ENCODE data around the gene CCR7. TPM values are rescaled to one million over a fixed set of nuclear protein-coding genes. Genes with fewer than 3 reads are reported as not detected.

The CCR7 gene
- total RNA-seq, 4 donors from 2014 or later: 0.33 TPM; not detected in 3

- Histone ChIP-seq H3K9me3 (no peaks in the 10 kb centered on the region), H3K4me1 (peaks cover 0 to 7% (median 5%) of the 10 kb centered on the region in 4 donors), H3K27me3 (no peaks in the 10 kb centered on the region), H3K36me3 (no peaks in the 10 kb centered on the region), H3K4me3 (no peak overlapping the region), H3K27ac (replicated peaks in 1 of 4) (no peak overlapping the region)
- WGBS: 67% methylated on average over 6 of the region's 8 CpGs
- TF ChIP-seq EP300 (IDR thresholded peaks at IDR 0.05) (no peak), POLR2AphosphoS5 (IDR thresholded peaks at IDR 0.05) (no peak), CTCF (IDR thresholded peaks at IDR 0.05) (no peak), POLR2A (IDR thresholded peaks at IDR 0.05; ENCODE audit: low read depth) (no peak)
- intact Hi-C loops (cut with DNase I): no loop called here
- no peak for DNase-seq (ENCODE audit: extremely low spot score)
Measured at GRCh38 chr17:40510328-40510648, 55.0 kb downstream of the CCR7 start.

- DNase-seq (ENCODE audit: extremely low spot score): no peak
- Histone ChIP-seq H3K27me3 (no peaks in the 10 kb centered on the region), H3K9me3 (no peaks in the 10 kb centered on the region), H3K36me3 (no peaks in the 10 kb centered on the region), H3K4me3 (no peak overlapping the region), H3K4me1 (peaks cover 0 to 7% (median 5%) of the 10 kb centered on the region in 4 donors), H3K27ac (replicated peaks in 1 of 4) (no peak overlapping the region)
- WGBS: 87% methylated on average over 9 of the region's 10 CpGs
- TF ChIP-seq EP300 (IDR thresholded peaks at IDR 0.05): no peak
- no peak for TF ChIP-seq POLR2AphosphoS5 (IDR thresholded peaks at IDR 0.05)
- TF ChIP-seq POLR2A (IDR thresholded peaks at IDR 0.05; ENCODE audit: low read depth): no peak
- TF ChIP-seq CTCF (IDR thresholded peaks at IDR 0.05): no peak
- intact Hi-C loops (cut with DNase I): no loop called here
Measured at GRCh38 chr17:40509626-40510327, 55.5 kb downstream of the CCR7 start.

GRCh38 chr17:40506786-40507185, 58.5 kb downstream of the CCR7 start:
- Histone ChIP-seq H3K27ac (replicated peaks in 1 of 4) (no peak overlapping the region), H3K9me3 (peaks cover 0 to 5% (median 0%) of the 10 kb centered on the region in 4 donors), H3K36me3 (no peaks in the 10 kb centered on the region), H3K4me1 (peaks cover 0 to 7% (median 5%) of the 10 kb centered on the region in 4 donors), H3K27me3 (no peaks in the 10 kb centered on the region), H3K4me3 (no peak overlapping the region)
- intact Hi-C loops (cut with DNase I): no loop called here
- 92% methylated on average over 5 of the region's 5 CpGs for WGBS
- TF ChIP-seq EP300 (IDR thresholded peaks at IDR 0.05) (no peak), CTCF (IDR thresholded peaks at IDR 0.05) (no peak), POLR2A (IDR thresholded peaks at IDR 0.05; ENCODE audit: low read depth) (no peak), POLR2AphosphoS5 (IDR thresholded peaks at IDR 0.05) (no peak)
- DNase-seq (ENCODE audit: extremely low spot score): no peak

Other genes starting within 250 kb of the CCR7 start
- under 1 TPM in 2 of 4 donors, not detected in 2; 0.40 to 0.50 TPM for gene GJD3, start 200.7 kb downstream of the CCR7 start, total RNA-seq
- gene TOP2A, start 147.6 kb downstream of the CCR7 start, total RNA-seq: 1 to 10 TPM in 1 of 4 donors, under 1 TPM in 3; under 0.01 to 1.4 (median 0.30) TPM
- 100 to 1,000 TPM; 258 to 444 (median 268) TPM for gene IGFBP4, start 122.0 kb downstream of the CCR7 start, total RNA-seq
- gene TNS4, start 63.8 kb downstream of the CCR7 start, total RNA-seq: not detected
- gene SMARCE1, start 82.3 kb upstream of the CCR7 start, total RNA-seq: 100 to 1,000 TPM in 2 of 4 donors, 10 to 100 TPM in 2; 86.8 to 112 (median 102) TPM
- gene KRT222, start 99.7 kb upstream of the CCR7 start, total RNA-seq: 1 to 10 TPM in 3 of 4 donors, under 1 TPM in 1; 0.97 to 3.0 (median 2.7) TPM
- under 1 TPM in 3 of 4 donors, not detected in 1; 0.17 to 0.52 (median 0.42) TPM for gene KRT24, start 138.3 kb upstream of the CCR7 start, total RNA-seq
- gene KRT25, start 189.9 kb upstream of the CCR7 start, total RNA-seq: not detected
- not detected for gene KRT26, start 206.7 kb upstream of the CCR7 start, total RNA-seq
- not detected for gene KRT27, start 217.1 kb upstream of the CCR7 start, total RNA-seq
- not detected for gene KRT28, start 234.5 kb upstream of the CCR7 start, total RNA-seq

Data from esophagus muscularis mucosa (tissue), 4 donors.